GM12878 (cell line): ENCODE measurements around the gene EFCAB13. TPM values are rescaled to one million over a fixed set of nuclear protein-coding genes. Genes with fewer than 3 reads are reported as not detected.

Experiments
- ATAC-seq: fragments of 200-7000 bp; cut with Tn5 transposase; 3 replicates; pipeline ENCODE4 v1.9.1; 2020; ENCODE audit warnings: mild to moderate bottlenecking, moderate library complexity
- BruUV-seq: library from RNA; stranded (reverse); fragments of 400-500 nt; replicated peaks from 2 replicates; lab custom pipeline; 2021; lab: Mats Ljungman, UMichigan
- CTCF ChIA-PET: fragments of 300-600 bp; sonication (Branson Sonifier 250); formaldehyde crosslinking; extraction: SDS; loops from one replicate; lab custom pipeline; 2021; ENCODE audit warnings: inconsistent platforms; lab: Yijun Ruan, JAX
- POLR2A ChIA-PET: fragments of 350-600 bp; formaldehyde crosslinking; extraction: SDS; loops from one replicate; lab custom pipeline; 2021; ENCODE audit warnings: inconsistent platforms; lab: Charles Lee
- RAD21 ChIA-PET: fragments of 300-600 bp; sonication (Branson Sonifier 250); formaldehyde crosslinking; loops from one replicate; lab custom pipeline; 2023; ENCODE audit warnings: antibody characterized with exemption; ENCODE audit not compliant: unreplicated experiment; lab: Charles Lee
- SMC1A ChIA-PET: fragments of 300-600 bp; sonication (Branson Sonifier 250); formaldehyde crosslinking; loops from one replicate; lab custom pipeline; 2023; ENCODE audit not compliant: unreplicated experiment, uncharacterized antibody; lab: Charles Lee
- DNase-seq: peaks from one replicate; pipeline ENCODE4 v3.0.0-alpha.2; 2011; ENCODE audit warnings: low read depth, low spot score
- FAIRE-seq: peaks from 3 replicates; lab custom pipeline; 2011; peaks lifted over from hg19 to GRCh38; lab: Jason Lieb, UNC
- H2AFZ ChIP-seq: 2 replicates; pipeline ENCODE4 v1.6.0; 2011; ENCODE audit warnings: low read depth, low read length, control low read depth; ENCODE audit not compliant: control insufficient read depth
- H3K27ac ChIP-seq: 2 replicates; pipeline ENCODE4 v1.5.1; 2011; ENCODE audit warnings: control low read depth; ENCODE audit not compliant: control insufficient read depth, insufficient read depth
- H3K27me3 ChIP-seq, 2 experiments: replicated peaks in 1 of 2; 2 replicates each; pipeline versions ENCODE4 v1.6.0 to v1.6.1; 2011; ENCODE audit warnings: low read length in 1 of 2; ENCODE audit not compliant: control insufficient read depth in 2 of 2, insufficient read depth in 2 of 2
- H3K36me3 ChIP-seq, 2 experiments: 2 replicates each; pipeline ENCODE4 v1.5.1; 2011; ENCODE audit warnings: low read length in 1 of 2; ENCODE audit not compliant: control insufficient read depth in 2 of 2, insufficient read depth in 2 of 2
- H3K4me1 ChIP-seq: 2 replicates; pipeline ENCODE4 v1.6.1; 2011; ENCODE audit warnings: mild to moderate bottlenecking, low read length, moderate library complexity, mixed read lengths; ENCODE audit not compliant: control insufficient read depth, insufficient read depth
- H3K4me2 ChIP-seq: 2 replicates; pipeline ENCODE4 v1.6.0; 2011; ENCODE audit warnings: control low read depth; ENCODE audit not compliant: control insufficient read depth, insufficient read depth
- H3K4me3 ChIP-seq: fragments of 200-600 bp; sonication (generic); 2 replicates; pipeline ENCODE4 v1.5.1; 2016
- H3K79me2 ChIP-seq: 2 replicates; pipeline ENCODE4 v1.6.0; 2011; ENCODE audit warnings: low read length; ENCODE audit not compliant: control insufficient read depth, insufficient read depth
- H3K9ac ChIP-seq: 2 replicates; pipeline ENCODE4 v1.8.0; 2011; ENCODE audit warnings: low read length, control low read depth, mixed read lengths; ENCODE audit not compliant: control insufficient read depth, insufficient read depth
- H3K9me3 ChIP-seq: replicated peaks from 3 replicates; pipeline ENCODE4 v1.5.1; 2011; ENCODE audit warnings: mild to moderate bottlenecking, low read length; ENCODE audit not compliant: control insufficient read depth, insufficient read depth
- H4K20me1 ChIP-seq: 2 replicates; pipeline ENCODE4 v1.6.0; 2011; ENCODE audit not compliant: control insufficient read depth, insufficient read depth
- CBX5 ChIP-seq: sonication (generic); IDR thresholded peaks from 2 replicates; pipeline ENCODE4 v1.6.1; 2016; ENCODE audit warnings: low read depth, moderate library complexity, mild to moderate bottlenecking, inconsistent platforms
- FOXM1 ChIP-seq: IDR thresholded peaks from 2 replicates; pipeline ENCODE4 v1.6.1; 2012; ENCODE audit warnings: low read depth, mild to moderate bottlenecking, inconsistent platforms, low read length, moderate library complexity
- IKZF1 ChIP-seq: fragments of 450-650 bp; conservative IDR thresholded peaks from 2 replicates; pipeline ENCODE4 v1.6.1; 2017; ENCODE audit warnings: antibody characterized with exemption, mild to moderate bottlenecking
- IKZF2 ChIP-seq, 2 experiments: fragments of 450-650 bp; IDR thresholded peaks; 2 replicates each; pipeline ENCODE4 v1.6.1; 2017; ENCODE audit warnings: mild to moderate bottlenecking in 2 of 2, moderate library complexity in 2 of 2
- NFIC ChIP-seq: IDR thresholded peaks from 2 replicates; pipeline ENCODE4 v1.6.1; 2012; ENCODE audit warnings: low read depth, mild to moderate bottlenecking, inconsistent platforms, low read length, moderate library complexity
- RUNX3 ChIP-seq: IDR thresholded peaks from 2 replicates; pipeline ENCODE4 v1.6.1; 2012; ENCODE audit warnings: low read length, inconsistent platforms
- SMARCA5 ChIP-seq: fragments of 450-650 bp; IDR thresholded peaks from 2 replicates; pipeline ENCODE4 v1.6.1; 2017; ENCODE audit warnings: mild to moderate bottlenecking
- SP1 ChIP-seq: IDR thresholded peaks from one replicate; pipeline ENCODE4 v1.6.1; 2011; ENCODE audit warnings: low read depth, low read length
- SUZ12 ChIP-seq: fragments of 200-600 bp; sonication (generic); IDR thresholded peaks from one replicate; pipeline ENCODE4 v1.6.1; 2018; ENCODE audit warnings: antibody characterized with exemption, mild to moderate bottlenecking; ENCODE audit not compliant: unreplicated experiment
- ZBTB33 ChIP-seq: fragments of 450-650 bp; IDR thresholded peaks from 2 replicates; pipeline ENCODE4 v1.6.1; 2017; ENCODE audit warnings: mild to moderate bottlenecking
- WGBS: methylation state at CpG from one replicate; pipeline ENCODE4 v1.1.6; 2016; ENCODE audit warnings: low lambda C conversion rate; ENCODE audit not compliant: insufficient replicate concordance, insufficient coverage; ENCODE audit errors: missing lambda C conversion rate; 5-methylcytosine and 5-hydroxymethylcytosine counted together
- in situ Hi-C: fragments of 300-500 bp; cut with MboI; formaldehyde crosslinking; loops from 9 replicates; pipeline ENCODE4 v1.14.3; 2018; ENCODE audit warnings: mixed read lengths
- intact Hi-C: fragments of 100-400 bp; cut with micrococcal nuclease; formaldehyde crosslinking; loops from one replicate; pipeline ENCODE4 v1.14.2; 2022; ENCODE audit not compliant: unreplicated experiment
- polyA plus RNA-seq, 11 experiments: library from polyadenylated mRNA; depleted of rRNA in 4 of 11; unstranded in 6 of 11; stranded (reverse) in 5 of 11; fragments of >200 nt; fragmentation: Nextera tagmentation in 4 of 11; fragmentation: Illumina TruSeq in 1 of 11; extraction: Ambion mirVana in 4 of 11; extraction: Trizol in 1 of 11; gene quantifications; 1 replicate in 1 of 11; 2 replicates in 10 of 11; pipeline versions ENCODE4 v1.2.1 to v1.2.3, GENCODE V29; 2011 to 2016; ENCODE audit warnings: inconsistent platforms in 2 of 11, missing spikeins in 2 of 11, low read depth in 1 of 11
- total RNA-seq, 4 experiments: library from RNA; depleted of rRNA in 3 of 4; stranded (reverse); fragments of >200 nt in 3 of 4; fragmentation: Illumina TruSeq in 1 of 4; extraction: Trizol in 1 of 4; gene quantifications; 2 replicates each; pipeline versions ENCODE4 v1.2.1 to v1.2.3, GENCODE V29; 2013 to 2021
- TF ChIP-seq, protein P1 (sequence below): fragments of 450-650 bp; IDR thresholded peaks from 2 replicates; pipeline ENCODE4 v1.6.1; 2017; ENCODE audit warnings: borderline replicate concordance
- TF ChIP-seq, protein P2 (sequence below): fragments of 450-650 bp; formaldehyde crosslinking; IDR thresholded peaks from 2 replicates; pipeline ENCODE4 v1.5.0; 2022; ENCODE audit warnings: mild to moderate bottlenecking, missing genetic modification characterization
- TF ChIP-seq, protein P3 (sequence below): fragments of 450-650 bp; IDR thresholded peaks from 2 replicates; pipeline ENCODE4 v1.6.1; 2017; ENCODE audit warnings: mild to moderate bottlenecking, low read depth, inconsistent platforms; ENCODE audit not compliant: poor library complexity, severe bottlenecking

Gene EFCAB13
- total and polyA plus RNA-seq, 10 of the 15 experiments (the other 5 are each of a cell fraction or from before 2014, with no cell fraction given) = 0.90 to 8.7 (median 5.0) TPM

- TF ChIP-seq, protein P1, sequence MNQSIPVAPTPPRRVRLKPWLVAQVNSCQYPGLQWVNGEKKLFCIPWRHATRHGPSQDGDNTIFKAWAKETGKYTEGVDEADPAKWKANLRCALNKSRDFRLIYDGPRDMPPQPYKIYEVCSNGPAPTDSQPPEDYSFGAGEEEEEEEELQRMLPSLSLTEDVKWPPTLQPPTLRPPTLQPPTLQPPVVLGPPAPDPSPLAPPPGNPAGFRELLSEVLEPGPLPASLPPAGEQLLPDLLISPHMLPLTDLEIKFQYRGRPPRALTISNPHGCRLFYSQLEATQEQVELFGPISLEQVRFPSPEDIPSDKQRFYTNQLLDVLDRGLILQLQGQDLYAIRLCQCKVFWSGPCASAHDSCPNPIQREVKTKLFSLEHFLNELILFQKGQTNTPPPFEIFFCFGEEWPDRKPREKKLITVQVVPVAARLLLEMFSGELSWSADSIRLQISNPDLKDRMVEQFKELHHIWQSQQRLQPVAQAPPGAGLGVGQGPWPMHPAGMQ = no peak
- TF ChIP-seq SP1 = no peak
- TF ChIP-seq FOXM1 = no peak
Observed at GRCh38 chr17:47304186-47304585, 19.6 kb upstream of the EFCAB13 start (continued).

GRCh38 chr17:47305302-47305923 is 18.3 kb upstream of the EFCAB13 start:
- Histone ChIP-seq H3K9me3 (no peaks in the 10 kb centered on the region), H3K4me2 (no peak overlapping the region), H3K27ac (no peak overlapping the region), H3K79me2 (no peaks in the 10 kb centered on the region), H3K4me1 (no peaks in the 10 kb centered on the region), H2AFZ (no peak overlapping the region), H3K9ac (no peak overlapping the region), H3K27me3 (no peaks in the 10 kb centered on the region), H3K4me3 (no peak overlapping the region), H3K36me3 (no peaks in the 10 kb centered on the region; a peak in 1 of 4 replicates), H4K20me1 (no peaks in the 10 kb centered on the region)
- 75% methylated on average over 4 of the region's 4 CpGs for WGBS
- FAIRE-seq (no peak), ATAC-seq (peak; percentile 63), DNase-seq (no peak)
- CTCF ChIA-PET = interaction anchor here (1.0 to 1.9 kb wide), 6 partner anchors 10 to 86 kb away, joined by 3 to 9 read pairs (median 4); no protein-coding TSS in a partner anchor
- SMC1A ChIA-PET = interaction anchor here (0.7 to 2.5 kb wide), 7 partner anchors 10 to 71 kb away, joined by 3 to 19 read pairs (median 4); no protein-coding TSS in a partner anchor
- no TSS peak for BruUV-seq
- POLR2A ChIA-PET = interaction anchor here (1.8 kb wide), 1 partner anchor 74 kb away, joined by 3 read pairs; no protein-coding TSS in a partner anchor
- intact Hi-C loops = no loop called here
- RAD21 ChIA-PET = interaction anchor here (1.7 to 1.9 kb wide), 2 partner anchors 18 to 75 kb away, joined by 5 read pairs; no protein-coding TSS in a partner anchor
- in situ Hi-C loops = no loop called here
- TF ChIP-seq, protein P2, sequence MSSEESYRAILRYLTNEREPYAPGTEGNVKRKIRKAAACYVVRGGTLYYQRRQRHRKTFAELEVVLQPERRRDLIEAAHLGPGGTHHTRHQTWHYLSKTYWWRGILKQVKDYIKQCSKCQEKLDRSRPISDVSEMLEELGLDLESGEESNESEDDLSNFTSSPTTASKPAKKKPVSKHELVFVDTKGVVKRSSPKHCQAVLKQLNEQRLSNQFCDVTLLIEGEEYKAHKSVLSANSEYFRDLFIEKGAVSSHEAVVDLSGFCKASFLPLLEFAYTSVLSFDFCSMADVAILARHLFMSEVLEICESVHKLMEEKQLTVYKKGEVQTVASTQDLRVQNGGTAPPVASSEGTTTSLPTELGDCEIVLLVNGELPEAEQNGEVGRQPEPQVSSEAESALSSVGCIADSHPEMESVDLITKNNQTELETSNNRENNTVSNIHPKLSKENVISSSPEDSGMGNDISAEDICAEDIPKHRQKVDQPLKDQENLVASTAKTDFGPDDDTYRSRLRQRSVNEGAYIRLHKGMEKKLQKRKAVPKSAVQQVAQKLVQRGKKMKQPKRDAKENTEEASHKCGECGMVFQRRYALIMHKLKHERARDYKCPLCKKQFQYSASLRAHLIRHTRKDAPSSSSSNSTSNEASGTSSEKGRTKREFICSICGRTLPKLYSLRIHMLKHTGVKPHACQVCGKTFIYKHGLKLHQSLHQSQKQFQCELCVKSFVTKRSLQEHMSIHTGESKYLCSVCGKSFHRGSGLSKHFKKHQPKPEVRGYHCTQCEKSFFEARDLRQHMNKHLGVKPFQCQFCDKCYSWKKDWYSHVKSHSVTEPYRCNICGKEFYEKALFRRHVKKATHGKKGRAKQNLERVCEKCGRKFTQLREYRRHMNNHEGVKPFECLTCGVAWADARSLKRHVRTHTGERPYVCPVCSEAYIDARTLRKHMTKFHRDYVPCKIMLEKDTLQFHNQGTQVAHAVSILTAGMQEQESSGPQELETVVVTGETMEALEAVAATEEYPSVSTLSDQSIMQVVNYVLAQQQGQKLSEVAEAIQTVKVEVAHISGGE (CRISPR knock-in tag) = no peak
- TF ChIP-seq SMARCA5 (no peak), IKZF1 (peak; percentile 52), NFIC (no peak), RUNX3 (peak; percentile 45; the same call in 1 of the 2 replicates), ZBTB33 (no peak), CBX5 (no peak), SUZ12 (no peak), IKZF2 (IDR thresholded peaks at IDR 0.05) (peak; percentile 45 to 62)
- TF ChIP-seq, protein P3, sequence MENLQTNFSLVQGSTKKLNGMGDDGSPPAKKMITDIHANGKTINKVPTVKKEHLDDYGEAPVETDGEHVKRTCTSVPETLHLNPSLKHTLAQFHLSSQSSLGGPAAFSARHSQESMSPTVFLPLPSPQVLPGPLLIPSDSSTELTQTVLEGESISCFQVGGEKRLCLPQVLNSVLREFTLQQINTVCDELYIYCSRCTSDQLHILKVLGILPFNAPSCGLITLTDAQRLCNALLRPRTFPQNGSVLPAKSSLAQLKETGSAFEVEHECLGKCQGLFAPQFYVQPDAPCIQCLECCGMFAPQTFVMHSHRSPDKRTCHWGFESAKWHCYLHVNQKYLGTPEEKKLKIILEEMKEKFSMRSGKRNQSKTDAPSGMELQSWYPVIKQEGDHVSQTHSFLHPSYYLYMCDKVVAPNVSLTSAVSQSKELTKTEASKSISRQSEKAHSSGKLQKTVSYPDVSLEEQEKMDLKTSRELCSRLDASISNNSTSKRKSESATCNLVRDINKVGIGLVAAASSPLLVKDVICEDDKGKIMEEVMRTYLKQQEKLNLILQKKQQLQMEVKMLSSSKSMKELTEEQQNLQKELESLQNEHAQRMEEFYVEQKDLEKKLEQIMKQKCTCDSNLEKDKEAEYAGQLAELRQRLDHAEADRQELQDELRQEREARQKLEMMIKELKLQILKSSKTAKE = peak; percentile 44
